Measurements from ENCODE around the gene ANTXRL. TPM values are rescaled to one million over a fixed set of nuclear protein-coding genes. Genes with fewer than 3 reads are reported as not detected.
"Not testable (repeated sequence)": the region's sequence is repeated elsewhere in the genome, so short reads cannot be mapped to it uniquely, and the experiment has no call there.

Gene ANTXRL
- total and polyA plus RNA-seq, 2 of the 8 experiments (the other 6 are each of a cell fraction or from before 2014, with no cell fraction given): not detected

DNA sequence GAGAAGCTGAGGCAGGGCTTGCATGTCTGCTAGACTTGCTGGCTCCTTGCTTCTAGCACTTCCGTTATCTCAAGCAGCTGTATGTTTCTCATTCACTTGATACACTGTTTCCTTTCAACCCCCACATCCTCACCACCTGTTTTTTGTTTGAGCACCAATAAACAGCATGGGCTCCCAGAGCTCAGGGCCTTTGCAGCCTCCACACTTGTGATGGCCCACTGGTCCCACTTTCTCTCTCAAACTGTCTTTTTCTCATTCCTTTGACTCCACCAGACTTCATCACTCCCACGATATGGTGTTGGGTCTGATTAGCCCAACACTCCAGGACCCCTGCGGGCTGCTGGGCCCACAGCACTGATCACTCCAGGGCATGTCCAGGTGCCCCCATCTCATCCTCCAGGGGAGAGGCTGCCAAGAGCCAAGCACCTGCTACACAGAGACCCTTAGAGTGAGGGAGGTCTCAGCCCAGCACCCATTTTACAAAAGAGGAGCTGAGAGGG, 17.2 kb upstream of the ANTXRL start:
- H2BK20ac ChIP-seq (ENCODE audit: low read length); H3K14ac ChIP-seq (ENCODE audit: insufficient read length); H3K27me3 ChIP-seq (replicated peaks in 1 of 4; ENCODE audit: control insufficient read depth in 3 of 4, extremely low read depth in 1 of 4, insufficient read depth in 3 of 4, low read length in 3 of 4); H3K9ac ChIP-seq (replicated peaks in 1 of 4; ENCODE audit: extremely low read depth in 1 of 4, low read depth in 3 of 4, low read length in 3 of 4); POLR2A ChIA-PET (ENCODE audit: partially characterized antibody); H3K4me2 ChIP-seq (ENCODE audit: insufficient read depth in 1 of 2, low read depth in 2 of 2, low read length in 2 of 2); H2AFZ ChIP-seq (ENCODE audit: low read length); H4K91ac ChIP-seq (replicated peaks; ENCODE audit: insufficient read length, low read length); H3K18ac ChIP-seq (ENCODE audit: extremely low read depth, low read length); H3K79me2 ChIP-seq (ENCODE audit: control insufficient read depth in 1 of 2, insufficient read depth in 2 of 2, low read length in 2 of 2); H3K27ac ChIP-seq (ENCODE audit: low read depth, low read length); H3K79me1 ChIP-seq (ENCODE audit: low read depth, low read length); H2BK15ac ChIP-seq (ENCODE audit: low read length); H3K23ac ChIP-seq (ENCODE audit: insufficient read length); H2BK5ac ChIP-seq (ENCODE audit: low read depth, low read length); H3K4me3 ChIP-seq (ENCODE audit: extremely low read depth in 1 of 4, insufficient read depth in 2 of 4, low read depth in 3 of 4, low read length in 4 of 4); H3K4me1 ChIP-seq (replicated peaks in 1 of 4; ENCODE audit: control insufficient read depth in 3 of 4, insufficient read depth in 4 of 4, low read length in 3 of 4); FAIRE-seq; H2BK120ac ChIP-seq (replicated peaks; ENCODE audit: low read depth, low read length); H4K8ac ChIP-seq (ENCODE audit: extremely low read depth, insufficient read depth, low read length); H3K9me3 ChIP-seq (ENCODE audit: insufficient read depth in 2 of 2, low read depth in 1 of 2, low read length in 1 of 2); H4K20me1 ChIP-seq (replicated peaks in 1 of 2; ENCODE audit: control insufficient read depth in 1 of 2, insufficient read depth in 2 of 2, low read length in 2 of 2); H4K5ac ChIP-seq (ENCODE audit: insufficient read length, low read depth, low read length); H2AK5ac ChIP-seq (ENCODE audit: low read depth, low read length); H2BK12ac ChIP-seq (ENCODE audit: low read depth, low read length); H3K56ac ChIP-seq (replicated peaks; ENCODE audit: insufficient read length, low read depth, low read length); H3K36me3 ChIP-seq (ENCODE audit: control insufficient read depth in 2 of 4, insufficient read depth in 4 of 4, low read length in 3 of 4); H3K4ac ChIP-seq (replicated peaks; ENCODE audit: insufficient read length, low read depth, low read length): not testable (repeated sequence)
- H3K23me2 ChIP-seq (ENCODE audit: low read depth, low read length): peaks cover 11% of the 10 kb centered on the region; the same call in 1 of the 2 replicates
- WGBS, 2 experiments (ENCODE audit: extremely low coverage in 1 of 2, insufficient coverage in 1 of 2, insufficient read length in 1 of 2, insufficient replicate concordance in 2 of 2, low coverage in 1 of 2, low lambda C conversion rate in 2 of 2, missing lambda C conversion rate in 1 of 2): 82% methylated on average over 3 of the region's 3 CpGs; no CpG with 5 or more reads in 1 of the 2 experiments
- peak in 1 of 2 experiments; percentile 40 for DNase-seq (ENCODE audit: low read depth in 1 of 2, low spot score in 2 of 2)
- CTCF ChIA-PET (ENCODE audit: partially characterized antibody): interaction anchor here (1.0 to 3.9 kb wide), 4 partner anchors 11 to 41 kb away, joined by 4 to 23 read pairs (median 12); no protein-coding TSS in a partner anchor

Data from H1 (cell line).